GM12878 (cell line): Measurements from ENCODE around the gene NPDC1. TPM values are rescaled to one million over a fixed set of nuclear protein-coding genes. Genes with fewer than 3 reads are reported as not detected.
A peak's percentile ranks its signal among the peaks of the same experiment; 100 is the strongest.

Experiments used
- BCL3 ChIP-seq: IDR thresholded peaks from 2 replicates; pipeline ENCODE4 v1.6.1; 2011; ENCODE audit warnings: borderline replicate concordance, low read depth, mild to moderate bottlenecking, moderate library complexity, low read length; ENCODE audit not compliant: insufficient read depth, poor library complexity, severe bottlenecking
- BRCA1 ChIP-seq: IDR thresholded peaks from 2 replicates; pipeline ENCODE4 v1.6.1; 2011; ENCODE audit warnings: low read depth, low read length, improper control_type of control experiment
- CTCF ChIP-seq, 3 experiments: IDR thresholded peaks in 2 of 3; conservative IDR thresholded peaks in 1 of 3; 2 replicates each; pipeline ENCODE4 v1.5.1; 2011; ENCODE audit warnings: low read depth in 3 of 3, low read length in 3 of 3, mild to moderate bottlenecking in 3 of 3, control low read depth in 2 of 3, moderate library complexity in 2 of 3, inconsistent platforms in 1 of 3, mixed read lengths in 1 of 3; ENCODE audit not compliant: control insufficient read depth in 2 of 3, insufficient read depth in 1 of 3; ENCODE audit errors: extremely low read depth in 1 of 3
- DPF2 ChIP-seq: fragments of 450-650 bp; IDR thresholded peaks from 2 replicates; pipeline ENCODE4 v1.6.1; 2017; ENCODE audit warnings: mild to moderate bottlenecking
- EED ChIP-seq: sonication (generic); IDR thresholded peaks from 2 replicates; pipeline ENCODE4 v1.6.1; 2016; ENCODE audit warnings: antibody characterized with exemption, low read depth
- IKZF1 ChIP-seq: fragments of 450-650 bp; conservative IDR thresholded peaks from 2 replicates; pipeline ENCODE4 v1.6.1; 2017; ENCODE audit warnings: antibody characterized with exemption, mild to moderate bottlenecking
- IRF4 ChIP-seq: IDR thresholded peaks from 2 replicates; pipeline ENCODE4 v1.6.1; 2011; ENCODE audit warnings: low read depth, low read length
- JUNB ChIP-seq: IDR thresholded peaks from 2 replicates; pipeline ENCODE4 v1.6.1; 2016; ENCODE audit warnings: antibody characterized with exemption, mild to moderate bottlenecking
- MEF2A ChIP-seq: IDR thresholded peaks from 2 replicates; pipeline ENCODE4 v1.6.1; 2011; ENCODE audit warnings: low read depth, mild to moderate bottlenecking, low read length, moderate library complexity; ENCODE audit not compliant: insufficient read depth
- MTA2 ChIP-seq: fragments of 450-650 bp; IDR thresholded peaks from 2 replicates; pipeline ENCODE4 v1.6.1; 2016; ENCODE audit warnings: low read depth, mild to moderate bottlenecking, moderate library complexity
- PAX5 ChIP-seq: IDR thresholded peaks from 2 replicates; pipeline ENCODE4 v1.6.1; 2011; ENCODE audit warnings: low read depth, low read length, borderline replicate concordance
- PKNOX1 ChIP-seq: fragments of 450-650 bp; IDR thresholded peaks from 2 replicates; pipeline ENCODE4 v1.6.1; 2016; ENCODE audit warnings: mild to moderate bottlenecking
- POLR2AphosphoS5 ChIP-seq: IDR thresholded peaks from 2 replicates; pipeline ENCODE4 v1.6.1; 2011; ENCODE audit warnings: mild to moderate bottlenecking, low read length, inconsistent platforms
- RAD51 ChIP-seq: fragments of 450-650 bp; IDR thresholded peaks from 2 replicates; pipeline ENCODE4 v1.6.1; 2016; ENCODE audit warnings: moderate library complexity, mild to moderate bottlenecking, inconsistent platforms
- RB1 ChIP-seq: fragments of 450-650 bp; formaldehyde crosslinking; IDR thresholded peaks from 2 replicates; pipeline ENCODE4 v1.6.1; 2017; ENCODE audit warnings: mild to moderate bottlenecking, borderline replicate concordance
- RBBP5 ChIP-seq: fragments of 200-600 bp; sonication (generic); conservative IDR thresholded peaks from 2 replicates; pipeline ENCODE4 v1.6.1; 2016
- RELA ChIP-seq: fragments of 450-650 bp; IDR thresholded peaks from 2 replicates; pipeline ENCODE4 v1.8.0; 2014; ENCODE audit warnings: borderline replicate concordance; ENCODE audit not compliant: partially characterized antibody
- RUNX3 ChIP-seq: IDR thresholded peaks from 2 replicates; pipeline ENCODE4 v1.6.1; 2012; ENCODE audit warnings: low read length, inconsistent platforms
- polyA plus RNA-seq, 11 experiments: library from polyadenylated mRNA; depleted of rRNA in 4 of 11; unstranded in 6 of 11; stranded (reverse) in 5 of 11; fragments of >200 nt; fragmentation: Nextera tagmentation in 4 of 11; fragmentation: Illumina TruSeq in 1 of 11; extraction: Ambion mirVana in 4 of 11; extraction: Trizol in 1 of 11; gene quantifications; 1 replicate in 1 of 11; 2 replicates in 10 of 11; pipeline versions ENCODE4 v1.2.1 to v1.2.3, GENCODE V29; 2011 to 2016; ENCODE audit warnings: inconsistent platforms in 2 of 11, missing spikeins in 2 of 11, low read depth in 1 of 11
- total RNA-seq, 4 experiments: library from RNA; depleted of rRNA in 3 of 4; stranded (reverse); fragments of >200 nt in 3 of 4; fragmentation: Illumina TruSeq in 1 of 4; extraction: Trizol in 1 of 4; gene quantifications; 2 replicates each; pipeline versions ENCODE4 v1.2.1 to v1.2.3, GENCODE V29; 2013 to 2021
- TF ChIP-seq, protein P1 (sequence below): IDR thresholded peaks from 2 replicates; pipeline ENCODE4 v1.6.1; 2012; ENCODE audit warnings: mild to moderate bottlenecking, low read depth, low read length
- TF ChIP-seq, protein P2 (sequence below): fragments of 450-650 bp; IDR thresholded peaks from 2 replicates; pipeline ENCODE4 v1.6.1; 2017; ENCODE audit warnings: mild to moderate bottlenecking, low read depth, inconsistent platforms; ENCODE audit not compliant: poor library complexity, severe bottlenecking

Gene NPDC1
- total and polyA plus RNA-seq, 10 of the 15 experiments (the other 5 are each of a cell fraction or from before 2014, with no cell fraction given): 0.04 to 1.7 (median 0.77) TPM; not detected in 2

DNA sequence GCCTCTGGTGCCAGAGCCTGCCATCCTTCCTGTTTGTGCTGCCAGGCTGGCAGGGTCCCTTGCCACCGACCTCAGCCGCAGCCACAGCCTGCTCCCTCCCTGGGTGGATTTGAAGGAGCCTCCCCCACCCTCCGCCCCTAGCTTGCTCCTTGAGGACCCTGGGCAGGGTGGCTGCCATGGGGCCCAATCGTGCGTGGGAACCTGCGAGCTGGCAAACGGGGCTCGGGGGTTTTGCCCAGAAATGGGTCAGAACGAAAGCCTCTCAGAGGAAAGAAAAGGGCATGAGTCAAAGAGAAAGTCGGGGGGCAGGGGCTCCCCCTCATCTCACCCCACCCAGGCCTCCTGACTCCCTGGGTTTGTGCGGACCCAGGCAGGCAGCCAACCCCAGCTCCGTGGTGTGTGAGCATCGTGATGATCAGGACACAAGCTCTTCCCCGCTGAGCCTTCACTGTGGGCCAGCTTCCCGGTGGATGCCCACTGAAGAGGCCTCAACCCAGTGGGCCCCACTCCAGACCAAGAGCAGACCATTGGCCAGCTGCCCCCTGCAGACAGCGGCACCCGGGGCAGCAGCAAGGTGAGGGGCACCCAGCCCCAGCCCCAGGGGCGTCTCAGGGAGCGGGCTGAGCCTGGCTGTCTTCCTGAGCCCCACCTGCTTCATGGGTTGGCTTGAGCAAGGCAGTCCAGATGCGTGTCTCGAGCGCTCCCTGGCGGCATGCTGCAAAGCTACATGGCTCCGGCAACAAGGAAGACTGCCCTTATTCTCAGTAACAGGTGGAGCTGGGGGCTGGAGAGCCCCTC lies 11.1 kb downstream of the NPDC1 start (continued):
- TF ChIP-seq POLR2AphosphoS5: no peak
- TF ChIP-seq IKZF1: peak; percentile 78
- no peak for TF ChIP-seq MEF2A
- TF ChIP-seq RUNX3: peak; percentile 43; the same call in 1 of the 2 replicates
- peak; percentile 56 for TF ChIP-seq BCL3
- TF ChIP-seq RB1: no peak
- TF ChIP-seq, protein P1, sequence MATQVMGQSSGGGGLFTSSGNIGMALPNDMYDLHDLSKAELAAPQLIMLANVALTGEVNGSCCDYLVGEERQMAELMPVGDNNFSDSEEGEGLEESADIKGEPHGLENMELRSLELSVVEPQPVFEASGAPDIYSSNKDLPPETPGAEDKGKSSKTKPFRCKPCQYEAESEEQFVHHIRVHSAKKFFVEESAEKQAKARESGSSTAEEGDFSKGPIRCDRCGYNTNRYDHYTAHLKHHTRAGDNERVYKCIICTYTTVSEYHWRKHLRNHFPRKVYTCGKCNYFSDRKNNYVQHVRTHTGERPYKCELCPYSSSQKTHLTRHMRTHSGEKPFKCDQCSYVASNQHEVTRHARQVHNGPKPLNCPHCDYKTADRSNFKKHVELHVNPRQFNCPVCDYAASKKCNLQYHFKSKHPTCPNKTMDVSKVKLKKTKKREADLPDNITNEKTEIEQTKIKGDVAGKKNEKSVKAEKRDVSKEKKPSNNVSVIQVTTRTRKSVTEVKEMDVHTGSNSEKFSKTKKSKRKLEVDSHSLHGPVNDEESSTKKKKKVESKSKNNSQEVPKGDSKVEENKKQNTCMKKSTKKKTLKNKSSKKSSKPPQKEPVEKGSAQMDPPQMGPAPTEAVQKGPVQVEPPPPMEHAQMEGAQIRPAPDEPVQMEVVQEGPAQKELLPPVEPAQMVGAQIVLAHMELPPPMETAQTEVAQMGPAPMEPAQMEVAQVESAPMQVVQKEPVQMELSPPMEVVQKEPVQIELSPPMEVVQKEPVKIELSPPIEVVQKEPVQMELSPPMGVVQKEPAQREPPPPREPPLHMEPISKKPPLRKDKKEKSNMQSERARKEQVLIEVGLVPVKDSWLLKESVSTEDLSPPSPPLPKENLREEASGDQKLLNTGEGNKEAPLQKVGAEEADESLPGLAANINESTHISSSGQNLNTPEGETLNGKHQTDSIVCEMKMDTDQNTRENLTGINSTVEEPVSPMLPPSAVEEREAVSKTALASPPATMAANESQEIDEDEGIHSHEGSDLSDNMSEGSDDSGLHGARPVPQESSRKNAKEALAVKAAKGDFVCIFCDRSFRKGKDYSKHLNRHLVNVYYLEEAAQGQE: no peak
- peak; percentile 67; the same call in 1 of the 2 replicates for TF ChIP-seq MTA2
- TF ChIP-seq, protein P2, sequence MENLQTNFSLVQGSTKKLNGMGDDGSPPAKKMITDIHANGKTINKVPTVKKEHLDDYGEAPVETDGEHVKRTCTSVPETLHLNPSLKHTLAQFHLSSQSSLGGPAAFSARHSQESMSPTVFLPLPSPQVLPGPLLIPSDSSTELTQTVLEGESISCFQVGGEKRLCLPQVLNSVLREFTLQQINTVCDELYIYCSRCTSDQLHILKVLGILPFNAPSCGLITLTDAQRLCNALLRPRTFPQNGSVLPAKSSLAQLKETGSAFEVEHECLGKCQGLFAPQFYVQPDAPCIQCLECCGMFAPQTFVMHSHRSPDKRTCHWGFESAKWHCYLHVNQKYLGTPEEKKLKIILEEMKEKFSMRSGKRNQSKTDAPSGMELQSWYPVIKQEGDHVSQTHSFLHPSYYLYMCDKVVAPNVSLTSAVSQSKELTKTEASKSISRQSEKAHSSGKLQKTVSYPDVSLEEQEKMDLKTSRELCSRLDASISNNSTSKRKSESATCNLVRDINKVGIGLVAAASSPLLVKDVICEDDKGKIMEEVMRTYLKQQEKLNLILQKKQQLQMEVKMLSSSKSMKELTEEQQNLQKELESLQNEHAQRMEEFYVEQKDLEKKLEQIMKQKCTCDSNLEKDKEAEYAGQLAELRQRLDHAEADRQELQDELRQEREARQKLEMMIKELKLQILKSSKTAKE: peak; percentile 57
- TF ChIP-seq CTCF (IDR thresholded peaks at IDR 0.05 in 2 of 3, conservative IDR thresholded peaks at IDR 0.05 in 1 of 3; ENCODE audit: control insufficient read depth in 2 of 3, extremely low read depth in 1 of 3, insufficient read depth in 1 of 3, low read depth in 3 of 3, low read length in 3 of 3): peak; percentile 90 to 97 (median 97)
- TF ChIP-seq RELA: peak; percentile 54
- TF ChIP-seq RAD51: no peak
- no peak for TF ChIP-seq RBBP5
- TF ChIP-seq DPF2: peak; percentile 90
- peak; percentile 88 for TF ChIP-seq JUNB
- peak; percentile 52; the same call in 1 of the 2 replicates for TF ChIP-seq PAX5
- peak; percentile 87 for TF ChIP-seq IRF4
- no peak for TF ChIP-seq BRCA1
- TF ChIP-seq PKNOX1: peak; percentile 50
- TF ChIP-seq EED: peak; percentile 36; the same call in 1 of the 2 replicates
